ENCODE data around the gene SWSAP1. TPM values are rescaled to one million over a fixed set of nuclear protein-coding genes. Genes with fewer than 3 reads are reported as not detected.

SWSAP1 gene
- total and polyA plus RNA-seq, 5 experiments from 2014 or later, result 4.3 to 5.8 (median 5.6) TPM

DNA sequence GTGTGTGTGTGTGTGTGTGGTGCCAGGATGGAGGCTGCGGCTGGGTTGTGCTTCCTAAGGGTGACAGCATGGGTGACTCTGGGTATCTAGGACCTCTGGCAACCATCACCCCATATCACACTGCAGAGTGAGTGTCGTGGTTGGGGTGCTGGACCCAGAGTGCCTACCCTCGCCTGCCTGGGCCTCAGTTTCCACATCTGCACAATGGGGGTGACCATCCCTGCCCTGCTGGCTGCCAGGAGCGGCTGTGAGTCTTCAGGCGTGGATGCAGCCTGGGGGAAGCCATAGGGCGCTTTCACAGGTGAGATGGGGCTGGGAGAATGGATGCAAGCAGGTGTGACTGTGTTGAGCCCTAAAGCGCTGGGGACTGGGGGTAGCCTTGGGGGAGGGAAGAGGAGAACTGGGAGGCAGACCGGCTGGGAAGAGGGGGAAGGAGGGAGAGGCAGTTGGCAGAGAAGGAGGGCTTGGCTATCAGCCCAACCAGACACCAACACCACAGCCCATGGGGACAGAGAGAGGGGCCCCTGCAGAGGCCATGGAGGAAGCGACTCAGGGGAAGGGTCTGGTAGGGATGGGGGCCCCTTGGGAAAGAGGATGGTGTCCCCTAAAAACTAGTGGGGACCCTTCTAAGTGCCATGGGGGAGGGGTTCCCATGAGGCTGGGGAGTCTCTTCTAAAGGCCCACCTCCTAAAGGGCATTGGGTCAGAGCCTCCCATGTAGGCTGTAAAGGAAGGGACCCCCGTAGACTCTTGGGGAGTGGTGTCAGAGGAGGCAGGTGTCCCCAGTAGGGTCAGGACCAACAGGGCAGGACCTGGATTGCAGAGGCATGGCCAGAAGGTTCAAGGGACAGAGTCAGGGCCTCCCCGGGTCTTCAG, 17.6 kb upstream of the SWSAP1 start:
- H3K27ac Mint-ChIP-seq, result no peak overlapping the region
- POLR2A ChIA-PET, result no interaction called here

DNA sequence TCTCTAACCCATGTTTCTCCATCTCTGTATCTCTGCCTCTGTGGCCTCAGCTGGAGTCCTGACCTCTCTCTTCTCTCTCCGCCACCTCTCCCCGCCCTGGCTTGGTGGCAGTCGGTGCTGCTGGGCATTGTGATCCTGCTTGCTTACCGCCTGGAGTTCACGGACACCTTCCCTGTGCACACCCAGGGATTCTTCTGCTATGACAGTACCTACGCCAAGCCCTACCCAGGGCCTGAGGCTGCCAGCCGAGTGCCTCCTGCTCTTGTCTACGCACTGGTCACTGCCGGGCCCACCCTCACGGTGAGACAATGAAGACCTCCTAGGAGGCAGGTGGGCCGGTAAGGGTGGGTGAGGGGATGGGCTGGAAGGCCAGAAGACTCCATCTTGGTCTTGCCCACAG, 15.0 kb upstream of the SWSAP1 start:
- POLR2A ChIA-PET, result no interaction called here
- ATAC-seq (no peak), DNase-seq (no peak)
- peaks cover 9 to 18% (median 15%) of the 10 kb centered on the region in 4 donors for H3K4me1 Mint-ChIP-seq
- H3K27ac Mint-ChIP-seq, result no peak overlapping the region
- H3K4me3 Mint-ChIP-seq, result no peak overlapping the region
- no peaks in the 10 kb centered on the region for H3K9me3 Mint-ChIP-seq
- no peaks in the 10 kb centered on the region for H3K36me3 Mint-ChIP-seq
- peaks cover 4 to 17% (median 15%) of the 10 kb centered on the region in 5 donors for H3K27me3 Mint-ChIP-seq

More for the DNA sequence above, 17.6 kb upstream of the SWSAP1 start:
- Mint-ChIP-seq H3K4me1 (peaks cover 9 to 21% (median 16%) of the 10 kb centered on the region in 4 donors), H3K36me3 (no peaks in the 10 kb centered on the region), H3K27me3 (peaks cover 4 to 17% (median 15%) of the 10 kb centered on the region in 5 donors), H3K4me3 (peak overlapping the region in 4 of 10 donors; percentile 17 to 84 (median 79)), H3K9me3 (no peaks in the 10 kb centered on the region)
- ATAC-seq (no peak), DNase-seq (no peak)

DNA sequence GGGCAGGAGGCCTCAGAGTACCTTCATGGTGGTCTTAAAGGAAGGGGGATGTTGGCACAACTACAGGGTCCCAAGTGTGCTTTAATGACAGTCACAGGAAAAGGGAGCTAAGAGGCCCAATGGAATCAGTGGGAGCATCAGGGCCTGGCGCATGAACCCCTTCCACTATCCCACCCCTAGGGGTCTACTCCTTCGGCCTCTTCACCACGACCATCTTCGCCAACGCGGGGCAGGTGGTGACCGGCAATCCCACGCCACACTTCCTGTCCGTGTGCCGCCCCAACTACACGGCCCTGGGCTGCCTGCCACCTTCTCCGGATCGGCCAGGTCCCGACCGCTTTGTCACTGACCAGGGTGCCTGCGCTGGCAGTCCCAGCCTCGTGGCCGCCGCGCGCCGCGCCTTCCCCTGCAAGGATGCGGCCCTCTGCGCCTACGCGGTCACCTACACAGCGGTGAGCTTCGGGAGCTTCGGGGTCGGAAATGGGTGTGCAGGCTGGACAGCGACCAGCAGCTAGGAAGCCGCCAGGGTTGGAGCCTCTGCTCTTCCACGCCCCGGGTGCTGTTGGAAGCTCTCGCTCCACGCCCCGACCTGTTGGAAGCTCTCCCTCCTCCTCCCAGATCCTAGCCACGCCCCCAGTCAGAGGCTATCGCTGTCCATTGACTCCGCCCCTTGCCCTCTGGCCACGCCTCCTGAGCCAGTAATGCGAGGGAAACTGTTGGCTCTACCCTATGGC, 13.3 kb upstream of the SWSAP1 start:
- Mint-ChIP-seq H3K4me3 (no peak overlapping the region), H3K27me3 (peaks cover 0 to 8% (median 7%) of the 10 kb centered on the region in 5 donors), H3K27ac (peak overlapping the region in 1 of 10 donors; percentile 24), H3K36me3 (peaks cover 0 to 14% (median 0%) of the 10 kb centered on the region in 3 donors), H3K9me3 (no peaks in the 10 kb centered on the region), H3K4me1 (peaks cover 2 to 5% (median 4%) of the 10 kb centered on the region in 4 donors)
- ATAC-seq (no peak), DNase-seq (no peak)
- POLR2A ChIA-PET, result interaction anchor here (0.7 to 2.4 kb wide), 2 partner anchors 14 to 22 kb away, joined by 3 to 6 read pairs; partner anchors contain the start of genes CCDC159 and TMEM205

DNA sequence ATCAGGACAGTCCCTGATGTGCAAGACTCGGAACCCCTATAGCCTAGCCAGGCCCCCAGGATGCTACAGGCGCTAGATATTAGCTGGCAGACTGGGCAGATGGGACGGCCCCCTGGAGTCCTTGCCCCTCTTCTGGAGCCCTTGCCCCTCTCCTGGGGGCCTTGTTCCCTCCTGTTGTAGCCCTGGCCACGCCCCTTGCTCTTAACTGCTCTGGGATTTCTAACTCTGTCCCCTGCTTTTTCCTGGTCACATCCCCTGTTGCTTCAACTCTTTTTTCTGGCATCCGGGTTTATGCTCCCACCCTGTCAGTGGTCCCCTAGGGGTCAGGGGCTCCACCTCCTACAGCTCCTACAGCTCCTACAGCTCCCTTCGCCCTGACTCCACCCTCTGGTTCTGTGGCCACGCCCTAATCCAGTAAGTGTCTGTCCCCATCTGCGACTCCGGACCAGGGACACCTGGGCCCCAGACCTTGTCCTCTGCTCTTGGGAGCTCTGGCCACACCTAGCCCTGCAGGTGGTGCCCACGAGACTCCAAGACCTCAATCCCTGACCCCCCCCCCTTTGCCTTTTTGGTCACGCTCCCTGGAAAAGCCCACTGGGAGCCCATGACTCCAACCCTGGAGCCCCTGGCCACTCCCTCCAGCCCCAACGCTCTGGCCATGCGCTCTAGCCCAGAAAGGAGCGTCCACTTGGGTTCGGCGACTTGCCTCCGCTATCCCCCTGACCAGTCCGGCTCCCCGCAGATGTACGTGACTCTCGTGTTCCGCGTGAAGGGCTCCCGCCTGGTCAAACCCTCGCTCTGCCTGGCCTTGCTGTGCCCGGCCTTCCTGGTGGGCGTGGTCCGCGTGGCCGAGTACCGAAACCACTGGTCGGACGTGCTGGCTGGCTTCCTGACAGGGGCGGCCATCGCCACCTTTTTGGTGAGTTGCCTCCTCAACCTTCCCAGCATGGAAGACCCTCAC, 12.4 kb upstream of the SWSAP1 start:
- POLR2A ChIA-PET, result interaction anchor here (0.7 to 2.4 kb wide), 2 partner anchors 15 to 21 kb away, joined by 3 to 6 read pairs; partner anchors contain the start of genes CCDC159 and TMEM205
- no peak for DNase-seq
- ATAC-seq, result no peak

DNA sequence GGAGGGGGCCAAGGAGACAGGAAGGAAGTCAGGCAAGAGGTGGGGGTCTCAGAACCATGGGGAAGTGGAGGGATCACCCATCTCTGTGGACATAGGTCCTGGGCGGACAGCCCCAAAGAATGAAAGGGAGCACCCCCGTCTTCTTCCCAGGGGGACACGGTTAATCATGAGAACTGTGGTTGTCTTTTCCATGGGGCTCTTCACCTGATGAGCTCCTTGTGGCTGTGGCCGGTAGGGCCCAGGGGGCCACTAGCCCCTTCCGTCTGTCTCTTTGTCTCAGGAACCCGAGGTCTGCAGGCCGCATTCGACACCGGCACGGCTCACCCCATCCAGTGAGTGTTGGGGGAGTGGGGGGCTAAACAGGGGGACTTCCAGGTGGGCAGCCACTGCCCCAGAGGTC, 10.6 kb upstream of the SWSAP1 start:
- Mint-ChIP-seq H3K27ac (no peak overlapping the region), H3K27me3 (no peaks in the 10 kb centered on the region), H3K9me3 (no peaks in the 10 kb centered on the region), H3K4me3 (no peak overlapping the region), H3K36me3 (peaks cover 0 to 32% (median 0%) of the 10 kb centered on the region in 3 donors), H3K4me1 (no peaks in the 10 kb centered on the region)
- ATAC-seq, result no peak
- POLR2A ChIA-PET, result no interaction called here
- no peak for DNase-seq

More for the DNA sequence above, 12.4 kb upstream of the SWSAP1 start:
- H3K4me3 Mint-ChIP-seq, result no peak overlapping the region
- peaks cover 0 to 3% (median 0%) of the 10 kb centered on the region in 5 donors for H3K27me3 Mint-ChIP-seq
- peaks cover 0 to 3% (median 0%) of the 10 kb centered on the region in 4 donors for H3K4me1 Mint-ChIP-seq
- no peak overlapping the region for H3K27ac Mint-ChIP-seq
- peaks cover 0 to 18% (median 0%) of the 10 kb centered on the region in 3 donors for H3K36me3 Mint-ChIP-seq
- H3K9me3 Mint-ChIP-seq, result no peaks in the 10 kb centered on the region

DNA sequence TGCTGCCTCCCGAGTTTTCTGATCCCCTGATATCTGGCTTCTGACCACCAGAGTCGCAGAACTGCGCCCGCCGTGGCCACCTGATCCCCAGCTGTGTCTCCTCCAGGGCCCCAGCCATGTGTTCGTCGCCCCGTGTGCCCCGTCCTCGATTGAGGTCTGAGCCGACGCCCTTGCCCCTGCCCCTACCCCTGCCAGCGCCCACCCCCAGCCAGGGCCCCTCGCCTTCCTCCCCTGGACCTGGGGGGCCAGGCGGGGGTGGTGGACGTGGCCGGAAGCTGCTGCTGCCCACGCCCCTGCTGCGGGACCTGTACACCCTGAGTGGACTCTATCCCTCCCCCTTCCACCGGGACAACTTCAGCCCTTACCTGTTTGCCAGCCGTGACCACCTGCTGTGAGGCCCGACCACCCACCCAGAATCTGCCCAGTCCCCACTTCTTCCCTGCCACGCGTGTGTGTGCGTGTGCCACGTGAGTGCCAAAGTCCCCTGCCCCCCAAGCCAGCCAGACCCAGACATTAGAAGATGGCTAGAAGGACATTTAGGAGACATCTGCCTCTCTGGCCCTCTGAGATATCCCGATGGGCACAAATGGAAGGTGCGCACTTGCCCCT, 10.1 kb upstream of the SWSAP1 start:
- peak overlapping the region in 1 of 10 donors; percentile 34 for H3K27ac Mint-ChIP-seq
- no peaks in the 10 kb centered on the region for H3K27me3 Mint-ChIP-seq
- H3K36me3 Mint-ChIP-seq, result peaks cover 0 to 37% (median 3%) of the 10 kb centered on the region in 3 donors
- H3K4me3 Mint-ChIP-seq, result no peak overlapping the region
- DNase-seq (no peak), ATAC-seq (no peak)
- POLR2A ChIA-PET, result interaction anchor here (0.6 kb wide), 1 partner anchor 639 kb away, joined by 3 read pairs; no protein-coding TSS in a partner anchor
- H3K4me1 Mint-ChIP-seq, result no peaks in the 10 kb centered on the region
- no peaks in the 10 kb centered on the region for H3K9me3 Mint-ChIP-seq

DNA sequence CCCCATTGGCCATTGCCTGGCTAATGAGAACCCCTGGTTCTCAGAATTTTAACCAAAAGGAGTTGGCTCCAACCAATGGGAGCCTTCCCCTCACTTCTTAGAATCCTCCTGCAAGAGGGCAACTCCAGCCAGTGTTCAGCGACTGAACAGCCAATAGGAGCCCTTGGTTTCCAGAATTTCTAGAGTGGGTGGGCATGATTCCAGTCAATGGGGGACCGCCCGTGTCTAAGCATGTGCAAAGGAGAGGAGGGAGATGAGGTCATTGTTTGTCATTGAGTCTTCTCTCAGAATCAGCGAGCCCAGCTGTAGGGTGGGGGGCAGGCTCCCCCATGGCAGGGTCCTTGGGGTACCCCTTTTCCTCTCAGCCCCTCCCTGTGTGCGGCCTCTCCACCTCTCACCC, 9.5 kb upstream of the SWSAP1 start:
- Mint-ChIP-seq H3K9me3 (no peaks in the 10 kb centered on the region), H3K4me1 (no peaks in the 10 kb centered on the region), H3K27me3 (no peaks in the 10 kb centered on the region), H3K36me3 (peaks cover 0 to 42% (median 5%) of the 10 kb centered on the region in 3 donors), H3K4me3 (no peak overlapping the region), H3K27ac (peak overlapping the region in 1 of 10 donors; percentile 34)
- POLR2A ChIA-PET, result interaction anchor here (0.6 kb wide), 1 partner anchor 639 kb away, joined by 3 read pairs; no protein-coding TSS in a partner anchor
- ATAC-seq, result no peak
- DNase-seq, result no peak

DNA sequence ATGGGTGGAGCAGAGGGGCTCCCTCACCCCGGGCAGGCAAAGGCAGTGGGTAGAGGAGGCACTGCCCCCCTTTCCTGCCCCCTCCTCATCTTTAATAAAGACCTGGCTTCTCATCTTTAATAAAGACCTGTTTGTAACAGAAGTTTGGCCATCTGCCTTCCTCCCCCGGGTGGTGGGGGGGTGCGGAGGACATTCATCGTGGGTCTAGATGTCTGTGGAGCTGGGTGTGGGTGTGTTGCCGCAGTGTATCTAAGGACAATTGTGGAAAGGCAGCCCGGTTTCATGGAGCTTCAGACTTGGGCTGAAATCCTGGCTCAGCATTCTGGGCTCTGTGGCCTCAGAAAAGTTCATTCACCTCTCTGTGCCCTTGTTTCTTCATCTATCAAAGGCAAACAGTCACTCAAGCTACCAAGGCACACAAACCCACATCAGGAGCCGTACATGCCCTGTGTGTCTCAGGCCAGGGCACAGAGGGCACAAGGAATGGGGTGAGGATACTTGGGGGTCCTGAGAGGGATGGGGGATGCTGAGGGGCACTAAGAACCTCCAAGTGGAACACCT, 8.8 kb upstream of the SWSAP1 start:
- peaks cover 0 to under 1% (median under 1%) of the 10 kb centered on the region in 4 donors for H3K4me1 Mint-ChIP-seq
- no peak overlapping the region for H3K4me3 Mint-ChIP-seq
- DNase-seq, result no peak
- no peaks in the 10 kb centered on the region for H3K27me3 Mint-ChIP-seq
- POLR2A ChIA-PET, result no interaction called here
- ATAC-seq, result no peak
- no peak overlapping the region for H3K27ac Mint-ChIP-seq
- peaks cover 0 to 46% (median 6%) of the 10 kb centered on the region in 3 donors for H3K36me3 Mint-ChIP-seq
- no peaks in the 10 kb centered on the region for H3K9me3 Mint-ChIP-seq

DNA sequence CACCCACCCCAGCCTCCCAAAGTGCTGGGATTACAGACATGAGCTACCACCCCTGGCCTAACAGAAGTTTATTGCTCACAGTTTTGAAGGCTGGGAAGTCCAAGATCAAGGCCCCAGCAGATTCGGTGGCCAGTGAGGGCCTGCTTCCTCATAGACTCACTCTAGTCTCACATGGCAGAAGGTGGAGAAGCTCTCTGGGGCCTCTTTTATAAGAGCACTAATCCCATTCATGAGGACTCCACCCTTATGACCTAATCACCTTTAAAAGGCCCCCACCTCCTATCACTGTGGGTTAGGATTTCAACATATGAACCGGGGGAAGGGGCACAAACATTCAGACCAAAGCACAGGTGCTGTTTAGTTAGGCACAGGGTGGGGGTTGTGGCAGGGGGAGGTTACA, 6.9 kb upstream of the SWSAP1 start:
- no peaks in the 10 kb centered on the region for H3K27me3 Mint-ChIP-seq
- POLR2A ChIA-PET, result no interaction called here
- no peaks in the 10 kb centered on the region for H3K9me3 Mint-ChIP-seq
- DNase-seq (no peak), ATAC-seq (no peak)
- peaks cover 0 to 53% (median 13%) of the 10 kb centered on the region in 3 donors for H3K36me3 Mint-ChIP-seq
- peaks cover 0 to 6% (median 1%) of the 10 kb centered on the region in 4 donors for H3K4me1 Mint-ChIP-seq
- H3K4me3 Mint-ChIP-seq, result no peak overlapping the region
- no peak overlapping the region for H3K27ac Mint-ChIP-seq

DNA sequence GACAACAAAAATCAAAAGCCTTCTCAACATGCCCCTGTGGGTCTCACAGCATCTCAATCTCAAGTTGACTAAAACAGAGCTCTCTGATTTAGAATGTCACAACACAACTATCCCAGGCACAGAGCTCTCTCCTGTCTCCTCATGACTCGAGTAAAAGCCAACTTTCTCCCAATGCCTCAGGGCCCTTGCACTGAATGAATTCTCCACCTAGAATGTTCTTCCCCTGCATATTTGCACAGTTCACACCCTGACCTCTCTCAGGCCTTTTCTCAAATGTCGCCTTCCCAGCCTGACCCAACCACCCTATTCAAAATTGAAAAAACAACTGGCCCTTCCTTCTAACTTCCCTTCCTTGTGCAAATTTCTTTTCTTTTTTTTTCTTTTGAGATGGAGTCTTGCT, 3.7 kb upstream of the SWSAP1 start:
- H3K27ac Mint-ChIP-seq, result peak overlapping the region in 1 of 10 donors; percentile 67
- no peaks in the 10 kb centered on the region for H3K9me3 Mint-ChIP-seq
- ATAC-seq (no peak), DNase-seq (no peak)
- no peaks in the 10 kb centered on the region for H3K27me3 Mint-ChIP-seq
- H3K4me3 Mint-ChIP-seq, result no peak overlapping the region
- POLR2A ChIA-PET, result interaction anchor here (0.6 to 1.1 kb wide), 2 partner anchors 38 to 245 kb away, joined by 3 to 7 read pairs; no protein-coding TSS in a partner anchor
- H3K36me3 Mint-ChIP-seq, result peaks cover 0 to 44% (median 13%) of the 10 kb centered on the region in 3 donors
- peaks cover 4 to 14% (median 5%) of the 10 kb centered on the region in 4 donors for H3K4me1 Mint-ChIP-seq

Data from naive thymus-derived CD8-positive, alpha-beta T cell (primary cell).